ENCODE measurements around the gene PGC.
"Not testable (repeated sequence)": the region's sequence is repeated elsewhere in the genome, so short reads cannot be mapped to it uniquely, and the experiment has no call there.

PGC gene

DNA sequence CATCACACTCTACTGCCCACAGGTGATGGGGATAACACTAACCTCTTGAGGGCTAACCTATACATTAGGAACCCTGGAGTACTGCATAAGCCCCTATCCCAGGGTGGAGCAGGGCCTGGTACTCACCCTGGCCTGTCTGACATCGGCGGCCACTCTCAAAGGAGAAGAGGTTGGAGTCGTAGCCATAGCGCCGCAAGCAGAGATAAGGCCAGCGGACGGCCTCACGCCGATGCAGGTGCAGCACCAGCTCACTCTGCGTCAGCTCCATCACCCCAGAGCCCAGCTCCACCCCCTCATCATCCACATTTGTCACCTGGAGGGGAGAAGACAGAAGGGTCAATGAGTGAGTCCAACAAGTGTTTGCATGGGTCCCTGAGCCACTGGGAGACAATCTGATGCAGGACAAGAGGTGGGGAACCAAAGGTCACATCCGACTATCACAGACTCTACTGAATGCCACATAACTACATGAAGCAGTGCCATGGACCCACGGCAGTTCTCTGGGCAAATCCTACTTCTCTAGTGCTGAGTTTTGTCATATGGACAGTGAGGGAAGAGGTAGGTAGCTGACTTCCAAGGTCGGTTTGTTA lies 28.2 kb upstream of the PGC start:
- DNase-seq = no peak

DNA sequence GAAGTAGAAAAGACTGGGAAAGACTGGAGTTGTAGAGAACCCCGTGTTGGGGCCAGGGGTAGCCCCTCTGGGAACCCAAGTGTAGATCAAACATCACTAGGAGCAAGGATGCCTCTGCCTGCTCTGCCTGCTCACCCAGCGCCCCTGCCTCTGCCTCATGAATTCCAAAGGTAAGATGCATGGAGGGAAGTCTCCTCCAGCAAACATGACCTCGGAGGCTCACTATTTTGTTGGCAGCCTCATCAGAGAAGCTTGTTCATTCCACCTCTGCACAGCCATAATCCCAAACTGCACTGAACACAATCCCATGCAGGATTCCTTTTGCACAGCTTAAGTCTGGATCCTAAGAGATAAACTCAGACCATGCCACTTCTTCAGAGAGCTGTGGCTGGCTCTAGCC lies 27.6 kb upstream of the PGC start:
- no peak for DNase-seq

GRCh38 chr6:41771058-41771983 lies 24.1 kb upstream of the PGC start:
- no peak for DNase-seq

GRCh38 chr6:41770381-41771057 lies 23.3 kb upstream of the PGC start:
- DNase-seq = no peak

DNA sequence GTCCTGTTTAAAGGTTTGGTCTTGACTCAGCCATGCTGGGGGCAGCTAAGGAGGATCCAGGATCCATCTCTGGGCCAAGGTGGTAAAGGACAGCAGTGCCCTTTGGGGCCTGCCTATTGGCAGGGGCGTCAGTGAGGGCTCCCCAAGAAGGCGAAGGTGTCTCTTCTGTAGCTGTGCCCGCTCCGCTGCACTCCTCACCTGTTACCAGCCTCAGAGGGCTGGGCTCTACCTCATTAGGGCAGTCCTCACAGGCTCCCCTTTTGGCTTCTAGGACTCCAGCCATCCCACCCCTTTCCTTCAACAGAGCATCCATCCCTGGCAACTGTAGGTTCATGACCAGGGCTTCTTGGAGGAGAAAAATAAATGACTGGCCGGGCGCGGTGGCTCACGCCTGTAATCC lies 22.2 kb upstream of the PGC start:
- DNase-seq = no peak

GRCh38 chr6:41768545-41769308 lies 21.5 kb upstream of the PGC start:
- DNase-seq = no peak

DNA sequence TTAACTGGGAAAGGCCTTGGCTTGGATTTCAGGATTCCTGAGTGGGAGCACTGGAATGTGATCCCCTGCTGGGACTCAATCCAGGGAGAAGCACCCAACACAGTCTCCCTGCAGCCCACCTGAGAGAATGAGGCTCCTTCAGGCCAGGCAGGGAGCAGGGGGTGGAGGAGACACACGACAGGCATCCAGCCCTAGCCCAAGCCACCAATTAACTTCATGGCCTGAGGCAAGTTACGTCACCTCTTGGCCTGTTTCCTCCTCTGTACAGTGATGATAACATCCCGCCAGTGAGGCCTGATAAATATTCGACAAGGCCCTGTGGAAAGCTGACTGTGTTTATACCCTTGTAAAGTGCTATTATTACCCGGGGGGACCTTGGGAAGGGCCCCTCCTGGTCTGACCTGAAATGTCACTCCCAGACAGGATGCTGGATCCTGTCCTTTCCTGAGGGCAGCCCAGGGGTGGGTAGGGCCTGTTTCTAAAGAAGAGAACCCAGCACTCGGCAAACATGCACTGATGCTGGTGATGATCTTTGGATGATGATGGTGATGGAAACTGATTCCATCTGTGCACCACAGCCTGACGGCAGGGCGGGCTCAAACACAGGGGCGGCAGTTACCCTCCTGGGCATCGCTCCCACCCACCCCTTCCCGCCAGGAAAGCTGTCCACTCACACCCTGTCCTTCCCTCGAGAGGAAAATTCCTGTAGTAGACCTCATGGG lies 20.1 kb upstream of the PGC start:
- DNase-seq = no peak

DNA sequence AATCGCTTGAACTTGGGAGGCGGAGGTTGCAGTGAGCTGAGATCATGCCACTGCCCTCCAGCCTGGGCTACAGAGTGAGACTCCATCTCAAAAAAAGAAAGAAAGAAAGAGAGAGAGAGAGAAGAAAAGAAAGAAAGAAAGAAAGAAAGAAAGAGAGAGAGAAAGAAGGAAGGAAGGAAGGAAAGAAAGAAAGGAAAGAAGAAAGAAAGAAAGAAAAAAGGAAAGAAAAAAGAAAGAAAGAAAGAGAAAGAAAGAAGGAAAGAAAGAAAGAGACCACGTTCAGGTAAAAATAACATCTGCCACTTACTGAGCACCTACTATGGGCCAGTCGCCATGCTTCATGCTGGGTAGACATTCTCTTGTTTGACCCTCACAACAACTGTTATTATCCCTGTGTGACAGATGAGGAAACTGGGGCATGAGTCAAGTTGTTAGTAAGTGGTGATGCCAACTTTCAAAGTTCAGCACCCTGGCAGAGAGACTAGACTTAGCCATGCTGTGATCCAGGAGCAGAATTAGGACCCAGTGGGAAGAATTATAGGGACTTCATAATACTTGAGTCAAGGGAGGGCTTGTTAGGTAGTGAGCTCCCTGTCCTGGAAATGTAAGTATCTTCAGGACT lies 19.0 kb upstream of the PGC start:
- DNase-seq = not testable (repeated sequence)

DNA sequence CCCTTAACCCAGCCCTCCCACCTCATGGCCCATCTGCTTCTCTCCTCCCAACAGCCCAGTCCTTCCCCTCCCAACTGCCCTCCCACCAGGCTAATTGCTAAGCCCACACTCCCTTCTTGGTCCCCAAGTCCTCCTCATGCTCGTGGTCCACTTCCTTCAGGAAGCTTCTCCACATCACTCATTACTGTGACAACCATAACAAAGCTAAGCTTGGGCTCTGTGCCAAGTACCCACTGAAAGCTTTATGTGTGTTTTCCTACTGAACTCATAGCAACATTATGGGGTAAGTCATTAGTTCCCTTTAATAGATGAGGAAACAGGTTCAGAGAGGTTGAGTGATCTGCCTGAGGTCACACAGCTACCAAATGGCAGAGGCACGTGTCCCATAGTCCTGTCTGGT lies 16.3 kb upstream of the PGC start:
- DNase-seq = no peak

- DNase-seq = no peak
These were observed 12.8 kb upstream of the PGC start for GRCh38 chr6:41759905-41760579.

- DNase-seq = no peak
These were observed 12.1 kb upstream of the PGC start for GRCh38 chr6:41759106-41759904.

GRCh38 chr6:41758641-41759035 lies 11.4 kb upstream of the PGC start:
- no peak for DNase-seq

DNA sequence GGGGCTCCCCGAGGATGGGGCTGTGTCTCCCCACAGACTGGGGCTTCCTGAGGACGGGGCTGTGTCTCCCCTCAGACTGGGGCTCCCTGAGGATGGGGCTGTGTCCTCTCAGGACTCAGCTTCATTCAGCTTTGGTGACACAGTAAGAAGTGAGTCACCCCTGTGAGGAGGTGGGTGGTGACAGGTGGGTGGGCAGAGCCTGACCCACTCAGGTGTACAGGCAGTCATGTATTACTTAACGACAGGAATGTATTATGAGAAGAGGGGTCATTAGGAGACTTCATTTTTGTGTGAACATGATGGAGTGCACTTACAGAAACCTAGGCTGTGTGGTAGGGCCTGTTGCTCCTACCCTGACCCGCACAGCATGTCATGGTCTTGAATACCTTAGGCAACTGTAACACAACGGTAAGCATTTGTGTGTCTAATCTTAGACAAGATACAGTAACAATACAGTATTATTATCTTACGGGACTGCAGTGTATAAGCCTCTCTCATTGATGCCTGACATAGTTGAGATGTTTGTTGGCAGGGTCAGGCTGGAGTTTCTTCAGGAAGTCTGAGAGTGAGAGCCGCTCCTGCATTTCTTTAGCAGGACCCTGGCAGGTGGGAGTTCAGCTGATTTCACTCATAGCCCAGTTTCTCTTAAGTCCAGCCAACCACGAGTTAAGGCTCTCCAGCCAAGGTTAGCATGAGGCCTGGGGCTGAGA lies 10.9 kb upstream of the PGC start:
- no peak for DNase-seq

GRCh38 chr6:41757271-41757670 lies 10.1 kb upstream of the PGC start:
- DNase-seq = no peak

GRCh38 chr6:41756354-41756753 lies 9.2 kb upstream of the PGC start:
- DNase-seq = no peak

GRCh38 chr6:41755895-41756294 lies 8.7 kb upstream of the PGC start:
- DNase-seq = no peak

GRCh38 chr6:41750374-41750773 lies 3.2 kb upstream of the PGC start:
- DNase-seq = no peak

- DNase-seq = no peak
These were observed 1.3 kb upstream of the PGC start for GRCh38 chr6:41748542-41748941.

DNA sequence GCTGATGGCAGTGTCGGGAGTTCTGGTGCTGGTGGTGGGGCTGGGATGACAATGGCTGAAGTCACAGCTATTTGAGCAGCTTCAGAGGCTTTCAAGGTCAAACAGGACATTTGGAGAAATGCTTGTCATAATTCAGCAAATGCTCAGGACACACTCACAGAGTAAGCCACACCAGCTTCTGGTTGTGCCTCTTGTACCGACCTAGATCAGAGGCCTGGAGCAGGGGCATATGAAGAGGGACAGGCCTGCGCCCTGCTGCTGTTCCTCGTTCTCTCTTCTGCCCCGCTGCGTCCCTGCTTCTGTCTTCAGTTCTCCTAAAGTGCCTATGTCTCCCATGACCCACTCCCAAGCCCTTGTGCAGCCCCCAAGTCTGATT lies 893 bp upstream of the PGC start:
- no peak for DNase-seq
